ENCODE results near the gene SNRNP25. TPM values are rescaled to one million over a fixed set of nuclear protein-coding genes. Genes with fewer than 3 reads are reported as not detected.

Gene SNRNP25
- total RNA-seq, 4 donors from 2014 or later = 25.6 to 34.4 (median 28.5) TPM

DNA sequence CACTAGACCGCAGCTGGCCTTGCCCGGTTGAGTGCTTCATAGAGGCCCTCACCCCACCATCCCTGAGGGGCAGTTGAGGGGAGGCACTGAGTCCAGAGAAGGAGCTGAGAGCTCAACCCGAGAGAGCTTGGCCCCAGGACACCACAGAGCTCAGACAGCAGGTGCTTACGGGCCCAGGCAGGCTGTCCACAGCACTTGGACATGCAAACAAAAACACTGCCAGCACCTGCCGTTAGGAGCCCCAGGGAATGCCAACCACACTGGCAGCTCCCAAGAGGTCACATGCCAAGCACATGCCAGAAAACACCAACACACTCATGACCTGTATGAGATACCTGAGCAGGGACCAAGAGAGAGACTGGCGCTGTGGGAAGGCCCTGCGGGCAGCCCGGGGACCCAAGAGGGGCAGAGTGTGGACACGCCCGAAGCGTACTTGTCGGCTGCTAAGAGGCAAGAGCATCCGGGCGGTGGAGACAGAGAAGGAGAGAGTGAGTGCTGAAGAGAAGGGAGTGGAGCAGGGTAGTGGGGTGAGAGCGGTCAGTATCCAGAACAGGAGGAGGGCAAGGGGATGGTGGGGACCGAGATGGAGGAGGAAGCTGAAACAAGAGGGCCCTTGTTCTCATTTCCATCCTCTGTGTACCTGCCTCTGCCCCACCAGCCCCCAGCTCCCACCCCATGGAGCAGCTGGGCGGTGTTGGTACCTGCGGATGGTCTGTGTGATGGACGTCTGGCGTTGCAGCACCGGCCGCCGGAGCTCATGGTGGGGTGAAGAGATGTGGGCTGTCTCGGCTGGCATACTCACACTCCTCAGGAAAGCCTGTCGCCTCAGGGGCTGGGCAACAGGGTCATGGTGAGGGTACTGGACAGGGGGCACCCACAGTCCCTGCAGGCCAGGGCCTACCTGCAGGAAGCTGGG lies 10.6 kb downstream of the SNRNP25 start:
- Histone ChIP-seq H3K36me3 (peaks cover 0 to 58% of the 10 kb centered on the region in 2 donors), H3K4me1 (peaks cover 0 to 46% (median 34%) of the 10 kb centered on the region in 3 donors), H3K9me3 (no peaks in the 10 kb centered on the region), H3K4me3 (no peak overlapping the region), H3K27me3 (no peaks in the 10 kb centered on the region), H3K27ac (no peak overlapping the region)
- TF ChIP-seq EP300 (IDR thresholded peaks at IDR 0.05) (no peak), POLR2A (IDR thresholded peaks at IDR 0.05) (no peak), POLR2AphosphoS5 (IDR thresholded peaks at IDR 0.05) (no peak)
- TF ChIP-seq, protein P1, sequence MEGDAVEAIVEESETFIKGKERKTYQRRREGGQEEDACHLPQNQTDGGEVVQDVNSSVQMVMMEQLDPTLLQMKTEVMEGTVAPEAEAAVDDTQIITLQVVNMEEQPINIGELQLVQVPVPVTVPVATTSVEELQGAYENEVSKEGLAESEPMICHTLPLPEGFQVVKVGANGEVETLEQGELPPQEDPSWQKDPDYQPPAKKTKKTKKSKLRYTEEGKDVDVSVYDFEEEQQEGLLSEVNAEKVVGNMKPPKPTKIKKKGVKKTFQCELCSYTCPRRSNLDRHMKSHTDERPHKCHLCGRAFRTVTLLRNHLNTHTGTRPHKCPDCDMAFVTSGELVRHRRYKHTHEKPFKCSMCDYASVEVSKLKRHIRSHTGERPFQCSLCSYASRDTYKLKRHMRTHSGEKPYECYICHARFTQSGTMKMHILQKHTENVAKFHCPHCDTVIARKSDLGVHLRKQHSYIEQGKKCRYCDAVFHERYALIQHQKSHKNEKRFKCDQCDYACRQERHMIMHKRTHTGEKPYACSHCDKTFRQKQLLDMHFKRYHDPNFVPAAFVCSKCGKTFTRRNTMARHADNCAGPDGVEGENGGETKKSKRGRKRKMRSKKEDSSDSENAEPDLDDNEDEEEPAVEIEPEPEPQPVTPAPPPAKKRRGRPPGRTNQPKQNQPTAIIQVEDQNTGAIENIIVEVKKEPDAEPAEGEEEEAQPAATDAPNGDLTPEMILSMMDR (IDR thresholded peaks at IDR 0.05) = no peak
- 87 to 89% methylated on average over 7 to 8 of the region's 25 CpGs for WGBS, 2 donors (ENCODE audit: low coverage in 1 of 2)
- ATAC-seq = no peak

DNA sequence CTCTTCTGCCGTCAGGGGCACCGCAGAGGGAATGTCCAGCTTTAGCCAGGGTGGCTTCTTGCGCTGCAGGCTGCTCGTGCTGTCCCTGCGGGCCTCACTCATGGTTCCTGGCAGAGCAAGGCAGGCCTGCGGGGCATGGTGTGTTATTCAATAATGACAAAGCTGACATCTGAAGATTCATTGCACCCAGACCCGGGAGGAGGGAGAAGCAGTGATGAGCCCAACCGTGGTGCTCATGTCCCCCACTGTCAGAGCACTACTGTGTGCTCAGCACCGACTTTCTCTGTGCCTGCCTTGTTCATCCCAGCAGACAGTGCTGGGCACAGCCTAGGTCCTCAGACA lies 11.3 kb downstream of the SNRNP25 start:
- H3K36me3 ChIP-seq = peaks cover 0 to 52% of the 10 kb centered on the region in 2 donors
- H3K27ac ChIP-seq = no peak overlapping the region
- H3K9me3 ChIP-seq = no peaks in the 10 kb centered on the region
- TF ChIP-seq POLR2AphosphoS5 (IDR thresholded peaks at IDR 0.05) (no peak), EP300 (IDR thresholded peaks at IDR 0.05) (no peak), POLR2A (IDR thresholded peaks at IDR 0.05) (no peak)
- TF ChIP-seq, protein P1 (IDR thresholded peaks at IDR 0.05) = no peak
- WGBS, 2 donors (ENCODE audit: low coverage in 1 of 2) = 49% methylated on average over 3 of the region's 9 CpGs; no CpG with 5 or more reads in 1 of the 2 donors
- no peaks in the 10 kb centered on the region for H3K27me3 ChIP-seq
- no peak for ATAC-seq
- peaks cover 0 to 53% (median 34%) of the 10 kb centered on the region in 3 donors for H3K4me1 ChIP-seq
- no peak overlapping the region for H3K4me3 ChIP-seq

DNA sequence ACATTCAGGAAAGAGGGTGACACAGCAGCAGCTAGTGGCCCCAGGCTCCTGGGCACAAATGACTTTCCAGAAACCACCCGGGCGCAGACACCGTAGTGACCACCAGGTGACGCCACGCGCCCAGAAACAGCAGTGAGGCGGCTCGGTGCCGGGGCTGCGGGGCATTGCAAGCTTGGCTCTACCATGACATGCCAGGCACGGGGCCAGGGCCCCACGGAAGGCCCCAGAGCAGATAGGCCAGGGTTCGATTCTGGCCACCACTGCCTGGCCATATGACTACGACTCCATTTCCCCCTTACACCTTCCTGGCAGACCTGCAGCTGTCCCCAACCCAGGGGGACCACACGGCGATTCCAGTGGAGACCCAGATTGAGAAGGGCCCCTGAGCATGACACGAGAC lies 12.1 kb downstream of the SNRNP25 start:
- Histone ChIP-seq H3K9me3 (no peaks in the 10 kb centered on the region), H3K27ac (peak overlapping the region in 1 of 4 donors; percentile 93), H3K4me1 (peaks cover 0 to 61% (median 42%) of the 10 kb centered on the region in 3 donors), H3K27me3 (no peaks in the 10 kb centered on the region), H3K36me3 (peaks cover 0 to 43% of the 10 kb centered on the region in 2 donors), H3K4me3 (no peak overlapping the region)
- TF ChIP-seq EP300 (IDR thresholded peaks at IDR 0.05) = no peak
- TF ChIP-seq, protein P1 (IDR thresholded peaks at IDR 0.05) = peak in 3 of 4 experiments; percentile 96 to 99 (median 98)
- no peak for TF ChIP-seq POLR2A (IDR thresholded peaks at IDR 0.05)
- TF ChIP-seq POLR2AphosphoS5 (IDR thresholded peaks at IDR 0.05) = peak; percentile 36
- WGBS, 2 donors (ENCODE audit: low coverage in 1 of 2) = no CpG with 5 or more reads among the region's 17 CpGs
- ATAC-seq = peak; percentile 60

DNA sequence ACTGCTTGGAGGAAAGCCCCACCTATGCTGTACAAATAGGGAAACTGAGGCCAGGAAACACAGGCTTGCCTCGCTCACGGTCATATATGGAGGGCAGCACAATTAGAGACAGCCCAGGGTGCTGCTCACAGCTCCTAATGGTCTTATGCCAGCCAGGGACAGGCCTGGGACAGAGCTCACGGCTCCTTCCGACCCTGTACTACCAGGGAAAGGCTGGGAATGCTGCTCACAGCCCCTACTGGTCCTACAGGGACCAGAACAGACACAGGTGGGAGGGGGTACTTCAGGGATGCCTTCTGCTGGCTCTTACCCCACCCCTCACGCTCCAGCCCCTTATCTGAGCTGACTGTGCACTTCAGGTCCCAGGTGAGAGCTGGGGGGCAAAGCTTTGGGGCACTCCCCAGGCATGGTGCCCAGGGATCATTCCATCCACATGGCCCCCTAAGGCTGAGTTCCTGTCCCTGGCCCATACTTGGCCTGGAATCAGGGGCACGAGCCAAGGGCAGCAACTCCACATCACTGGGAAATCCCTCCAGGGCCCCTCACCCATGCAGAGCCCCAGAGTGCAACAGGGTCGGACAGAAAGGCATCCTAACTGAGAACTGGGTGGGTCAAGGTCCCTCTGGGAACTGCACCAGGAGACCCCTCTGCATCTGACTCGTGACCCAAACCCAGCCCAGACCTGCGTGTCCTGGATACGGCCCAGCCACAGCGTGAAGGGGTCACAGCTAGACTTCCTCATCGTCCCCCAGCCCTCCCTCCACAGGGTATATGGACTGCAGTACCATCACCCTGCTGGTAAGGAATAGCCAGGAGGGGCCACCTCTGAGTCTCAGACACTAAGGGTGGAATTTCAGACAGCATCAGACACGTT lies 12.9 kb downstream of the SNRNP25 start:
- no peak for TF ChIP-seq EP300 (IDR thresholded peaks at IDR 0.05)
- TF ChIP-seq, protein P1 (IDR thresholded peaks at IDR 0.05) = no peak
- TF ChIP-seq POLR2A (IDR thresholded peaks at IDR 0.05) = no peak
- no peak for TF ChIP-seq POLR2AphosphoS5 (IDR thresholded peaks at IDR 0.05)
- Histone ChIP-seq H3K4me1 (peaks cover 0 to 69% (median 49%) of the 10 kb centered on the region in 3 donors), H3K36me3 (peaks cover 0 to 35% of the 10 kb centered on the region in 2 donors), H3K9me3 (no peaks in the 10 kb centered on the region), H3K4me3 (no peak overlapping the region), H3K27me3 (no peaks in the 10 kb centered on the region), H3K27ac (peak overlapping the region in 3 of 4 donors; percentile 38 to 93 (median 53))
- WGBS, 2 donors (ENCODE audit: low coverage in 1 of 2) = no CpG with 5 or more reads among the region's 13 CpGs
- no peak for ATAC-seq
